ENCODE results near the gene TMEM150B. TPM values are rescaled to one million over a fixed set of nuclear protein-coding genes. Genes with fewer than 3 reads are reported as not detected.

TMEM150B gene
- total and polyA plus RNA-seq, 8 donors, result 0.49 to 29.5 (median 0.90) TPM

DNA sequence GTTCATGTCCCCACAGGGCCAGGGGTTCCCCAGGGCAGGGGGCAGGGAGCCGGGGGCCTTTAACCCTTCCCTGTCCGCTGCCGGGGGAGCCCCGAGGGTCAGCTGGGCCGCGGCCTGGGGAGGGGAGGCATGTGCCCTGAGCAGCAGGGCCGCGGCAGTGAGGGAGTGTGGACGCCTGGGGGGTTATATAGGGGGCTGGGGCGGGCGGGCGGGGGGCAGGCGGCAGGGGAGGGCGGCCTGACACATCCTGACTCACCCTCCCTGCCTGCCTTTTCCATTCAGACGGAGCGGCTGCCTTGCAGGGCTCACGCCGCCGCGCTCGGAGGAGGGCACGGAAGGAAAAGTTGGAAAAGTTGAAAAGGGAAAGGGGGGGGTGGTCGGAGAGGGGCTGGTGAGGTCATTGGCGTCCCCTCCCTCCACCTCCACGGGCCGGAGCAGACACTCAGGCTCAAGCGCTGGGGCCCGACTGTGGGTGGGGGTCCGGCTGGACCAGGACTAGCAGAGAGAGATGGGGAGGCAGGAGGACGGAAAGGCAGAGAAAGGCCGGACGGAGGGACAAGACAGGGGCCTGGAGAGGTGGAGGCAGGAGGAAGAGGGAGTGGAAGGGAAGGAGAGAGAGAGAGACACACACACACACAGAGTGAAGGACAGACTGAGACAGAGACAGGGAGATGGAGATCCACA, 45.3 kb upstream of the TMEM150B start, which contains the start of gene IL11:
Gene IL11 (minus strand): TSS at position 159 of the 684 bp plus-strand sequence. CDS start 153 bp downstream, at position 6.
- Histone ChIP-seq H3K27me3 (peaks cover 32 to 86% of the 10 kb centered on the region in 2 donors), H3K9me3 (no peaks in the 10 kb centered on the region), H3K36me3 (no peaks in the 10 kb centered on the region), H3K4me1 (peaks cover 5 to 11% of the 10 kb centered on the region in 2 donors), H3K27ac (no peak within 1 kb of the TSS), H3K4me3 (no peak within 1 kb of the TSS)
- TF ChIP-seq, protein P1, sequence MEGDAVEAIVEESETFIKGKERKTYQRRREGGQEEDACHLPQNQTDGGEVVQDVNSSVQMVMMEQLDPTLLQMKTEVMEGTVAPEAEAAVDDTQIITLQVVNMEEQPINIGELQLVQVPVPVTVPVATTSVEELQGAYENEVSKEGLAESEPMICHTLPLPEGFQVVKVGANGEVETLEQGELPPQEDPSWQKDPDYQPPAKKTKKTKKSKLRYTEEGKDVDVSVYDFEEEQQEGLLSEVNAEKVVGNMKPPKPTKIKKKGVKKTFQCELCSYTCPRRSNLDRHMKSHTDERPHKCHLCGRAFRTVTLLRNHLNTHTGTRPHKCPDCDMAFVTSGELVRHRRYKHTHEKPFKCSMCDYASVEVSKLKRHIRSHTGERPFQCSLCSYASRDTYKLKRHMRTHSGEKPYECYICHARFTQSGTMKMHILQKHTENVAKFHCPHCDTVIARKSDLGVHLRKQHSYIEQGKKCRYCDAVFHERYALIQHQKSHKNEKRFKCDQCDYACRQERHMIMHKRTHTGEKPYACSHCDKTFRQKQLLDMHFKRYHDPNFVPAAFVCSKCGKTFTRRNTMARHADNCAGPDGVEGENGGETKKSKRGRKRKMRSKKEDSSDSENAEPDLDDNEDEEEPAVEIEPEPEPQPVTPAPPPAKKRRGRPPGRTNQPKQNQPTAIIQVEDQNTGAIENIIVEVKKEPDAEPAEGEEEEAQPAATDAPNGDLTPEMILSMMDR (IDR thresholded peaks at IDR 0.05), result no peak
- DNase-seq, result no peak
- intact Hi-C loops (cut with DNase I), result no loop called here
- ATAC-seq, result no peak

DNA sequence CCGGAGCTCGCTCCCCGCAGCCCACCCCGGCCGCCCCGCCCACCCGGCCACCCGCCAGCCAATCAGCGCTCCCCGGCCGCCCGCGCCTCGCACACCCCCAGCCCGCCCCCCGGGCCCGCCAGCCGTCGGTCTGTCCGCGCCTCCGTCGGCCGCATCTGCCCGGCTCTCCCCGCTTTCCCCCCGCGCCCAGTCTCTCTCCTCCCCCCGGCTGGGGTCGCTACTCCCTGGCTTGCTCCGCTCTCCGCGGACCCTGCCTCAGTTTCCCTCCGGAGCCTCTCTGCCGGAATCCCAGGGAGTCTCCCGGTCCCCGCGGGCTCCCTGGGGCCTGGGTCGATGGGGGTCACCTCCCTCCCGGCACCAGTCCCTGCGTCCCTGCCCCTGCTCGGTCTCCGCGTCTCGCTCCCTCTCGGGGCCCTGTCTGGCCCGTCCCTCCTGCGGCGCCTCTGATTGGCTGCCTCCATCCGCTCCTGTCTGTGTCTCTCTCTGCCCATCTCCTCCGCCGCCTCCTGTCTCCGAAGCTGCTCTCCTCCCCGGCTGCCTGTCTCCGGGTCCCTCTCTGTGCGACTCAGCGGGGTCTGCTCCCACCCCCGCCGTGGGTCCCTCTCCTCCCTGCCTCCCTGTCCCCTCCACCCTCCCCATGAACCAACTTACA, 44.6 kb upstream of the TMEM150B start:
- Histone ChIP-seq H3K9me3 (no peaks in the 10 kb centered on the region), H3K36me3 (no peaks in the 10 kb centered on the region), H3K27me3 (peaks cover 32 to 81% of the 10 kb centered on the region in 2 donors), H3K4me3 (no peak overlapping the region), H3K27ac (no peak overlapping the region), H3K4me1 (peaks cover 5 to 11% of the 10 kb centered on the region in 2 donors)
- TF ChIP-seq, protein P1 (IDR thresholded peaks at IDR 0.05), result no peak
- ATAC-seq (peak; percentile 34), DNase-seq (no peak)
- intact Hi-C loops (cut with DNase I), result no loop called here

DNA sequence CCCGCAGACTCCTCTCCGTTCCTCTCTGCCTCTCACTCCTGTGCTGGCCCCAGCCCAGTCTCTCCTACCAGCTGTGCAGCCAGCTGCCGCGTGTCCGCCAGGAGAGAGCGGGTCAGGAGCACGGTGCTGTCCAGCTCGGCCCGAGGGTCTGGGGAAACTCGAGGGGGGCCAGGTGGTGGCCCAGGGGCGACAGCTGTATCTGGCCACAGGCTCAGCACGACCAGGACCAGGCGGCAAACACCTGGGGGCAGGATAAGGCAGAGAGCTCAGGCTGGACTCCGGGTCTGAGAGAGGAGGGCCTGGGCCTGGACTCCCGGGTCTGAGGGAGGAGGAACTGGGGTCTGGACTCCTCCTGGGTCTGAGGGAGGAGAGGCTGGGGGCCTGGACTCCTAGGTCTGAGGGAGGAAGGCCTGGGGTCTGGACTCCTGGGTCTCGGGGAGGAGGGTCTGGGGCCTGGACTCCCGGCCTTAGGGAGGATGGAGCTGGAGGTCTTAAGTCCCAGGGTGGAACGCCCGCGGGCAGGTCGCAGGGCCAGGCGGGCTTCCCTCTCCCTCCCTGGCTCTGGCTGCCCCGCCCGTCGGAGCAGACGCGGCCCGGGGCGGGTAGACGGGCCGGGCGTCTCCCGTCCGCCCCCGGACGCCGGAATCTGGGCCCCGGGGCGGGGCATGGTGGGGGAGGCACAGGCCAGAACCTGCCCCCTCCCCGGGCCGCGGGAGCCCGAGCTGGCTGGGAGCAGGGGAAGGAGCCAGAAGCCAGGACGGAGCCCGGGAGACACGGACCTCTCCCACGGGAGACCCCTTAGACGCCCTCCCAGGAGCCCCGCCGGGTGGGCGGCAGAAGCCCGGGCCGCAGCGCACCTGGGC, 43.8 kb upstream of the TMEM150B start:
- ATAC-seq (peak; percentile 77), DNase-seq (peak in 1 of 4 donors; percentile 81)
- H3K4me3 ChIP-seq, result no peak overlapping the region
- H3K4me1 ChIP-seq, result peaks cover 5 to 11% of the 10 kb centered on the region in 2 donors
- H3K27me3 ChIP-seq, result peaks cover 32 to 72% of the 10 kb centered on the region in 2 donors
- no peaks in the 10 kb centered on the region for H3K9me3 ChIP-seq
- no peak overlapping the region for H3K27ac ChIP-seq
- TF ChIP-seq, protein P1 (IDR thresholded peaks at IDR 0.05), result no peak
- intact Hi-C loops (cut with DNase I), result no loop called here
- no peaks in the 10 kb centered on the region for H3K36me3 ChIP-seq

DNA sequence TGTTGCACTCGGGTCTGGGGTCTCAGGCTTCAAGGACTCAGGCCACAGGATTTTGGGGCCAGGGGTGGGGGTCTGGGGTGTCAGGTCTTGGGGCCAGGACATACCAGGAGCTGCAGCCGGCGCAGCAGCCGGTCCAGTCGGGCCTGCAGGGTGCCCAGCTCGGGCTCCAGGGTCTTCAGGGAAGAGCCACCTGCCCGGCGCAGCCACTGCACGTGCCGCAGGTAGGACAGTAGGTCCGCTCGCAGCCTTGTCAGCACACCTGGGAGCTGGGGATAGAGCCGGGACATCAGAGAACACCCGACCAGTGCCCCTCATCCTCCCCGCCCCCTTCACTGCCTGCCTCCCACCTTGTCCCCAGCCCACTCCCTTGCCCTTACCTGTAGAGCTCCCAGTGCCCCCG, 43.0 kb upstream of the TMEM150B start:
- no peaks in the 10 kb centered on the region for H3K36me3 ChIP-seq
- H3K9me3 ChIP-seq, result no peaks in the 10 kb centered on the region
- no peak overlapping the region for H3K27ac ChIP-seq
- peak in 1 of 4 donors; percentile 68 for DNase-seq
- no peak for ATAC-seq
- intact Hi-C loops (cut with DNase I), result no loop called here
- no peak overlapping the region for H3K4me3 ChIP-seq
- H3K4me1 ChIP-seq, result peaks cover 5 to 11% of the 10 kb centered on the region in 2 donors
- peaks cover 32 to 65% of the 10 kb centered on the region in 2 donors for H3K27me3 ChIP-seq
- TF ChIP-seq, protein P1 (IDR thresholded peaks at IDR 0.05), result no peak
